GM18520 (cell line): ENCODE data around the gene CALCOCO1.
A peak's percentile ranks its signal among the peaks of the same experiment; 100 is the strongest.

Experiments
- ATAC-seq: cut with Tn5 transposase; IDR thresholded peaks from one replicate; pipeline ENCODE4 v1.9.1; 2021; ENCODE audit not compliant: unreplicated experiment

The CALCOCO1 gene

GRCh38 chr12:53752621-53753020, 25.4 kb upstream of the CALCOCO1 start:
- no peak for ATAC-seq

GRCh38 chr12:53752192-53752601, 24.9 kb upstream of the CALCOCO1 start:
- no peak for ATAC-seq

- ATAC-seq = no peak
These were observed 24.3 kb upstream of the CALCOCO1 start, which contains the start of gene CISTR for GRCh38 chr12:53751336-53752191. Gene CISTR (minus strand): TSS chr12:53751979.

- no peak for ATAC-seq
These were observed 23.6 kb upstream of the CALCOCO1 start for GRCh38 chr12:53750812-53751335.

- ATAC-seq = no peak
These were observed 22.9 kb upstream of the CALCOCO1 start for GRCh38 chr12:53749986-53750811.

- ATAC-seq = no peak
These were observed 21.0 kb upstream of the CALCOCO1 start for GRCh38 chr12:53748072-53748840.

GRCh38 chr12:53747095-53747494, 19.8 kb upstream of the CALCOCO1 start:
- no peak for ATAC-seq

GRCh38 chr12:53746592-53747092, 19.4 kb upstream of the CALCOCO1 start:
- ATAC-seq = peak; percentile 34

GRCh38 chr12:53744751-53745150, 17.5 kb upstream of the CALCOCO1 start:
- ATAC-seq = no peak

- no peak for ATAC-seq
These were observed 16.8 kb upstream of the CALCOCO1 start for GRCh38 chr12:53744130-53744441.

GRCh38 chr12:53743266-53744129, 16.2 kb upstream of the CALCOCO1 start:
- no peak for ATAC-seq

GRCh38 chr12:53740130-53740491, 12.9 kb upstream of the CALCOCO1 start:
- ATAC-seq = no peak

- no peak for ATAC-seq
These were observed 12.2 kb upstream of the CALCOCO1 start for GRCh38 chr12:53739214-53740129.

GRCh38 chr12:53738406-53739213, 11.4 kb upstream of the CALCOCO1 start:
- no peak for ATAC-seq

GRCh38 chr12:53737951-53738405, 10.7 kb upstream of the CALCOCO1 start:
- ATAC-seq = no peak

- ATAC-seq = no peak
These were observed 10.0 kb upstream of the CALCOCO1 start for GRCh38 chr12:53737093-53737808.

- ATAC-seq = no peak
These were observed 9.3 kb upstream of the CALCOCO1 start for GRCh38 chr12:53736592-53736991.
